SK-N-SH (cell line): ENCODE measurements around the gene CLMN. TPM values are rescaled to one million over a fixed set of nuclear protein-coding genes. Genes with fewer than 3 reads are reported as not detected.

Experiments
- CTCF ChIA-PET: fragments of 300-600, 350-600 bp; formaldehyde crosslinking; extraction: SDS; loops from one replicate; lab custom pipeline; 2021; lab: Yijun Ruan, JAX
- POLR2A ChIA-PET: fragments of 350-600 bp; sonication (Branson Sonifier 250); formaldehyde crosslinking; extraction: SDS; loops from one replicate; lab custom pipeline; 2020; ENCODE audit warnings: antibody characterized with exemption, inconsistent platforms; lab: Yijun Ruan, JAX
- DNase-seq: peaks from one replicate; pipeline ENCODE4 v3.0.0; 2012
- H2AFZ ChIP-seq: fragments of 200-600 bp; sonication (generic); 2 replicates; pipeline ENCODE4 v1.8.1; 2016; ENCODE audit warnings: antibody characterized with exemption, mild to moderate bottlenecking, low read depth
- H3F3A ChIP-seq: fragments of 200-600 bp; sonication (generic); replicated peaks from 2 replicates; pipeline ENCODE3; 2016; ENCODE audit warnings: antibody characterized with exemption, mild to moderate bottlenecking; ENCODE audit not compliant: insufficient read depth
- H3K27ac ChIP-seq, 2 experiments: fragments of 200-500 bp in 1 of 2; fragments of 200-600 bp in 1 of 2; sonication (Bioruptor generic) in 1 of 2; sonication (generic), shearing (Covaris generic) in 1 of 2; 2 replicates each; pipeline versions ENCODE4 v1.5.1 to v1.6.1; 2014 to 2016; ENCODE audit warnings: low read depth in 2 of 2, inconsistent platforms in 1 of 2, low read length in 1 of 2, mild to moderate bottlenecking in 1 of 2, mixed read lengths in 1 of 2
- H3K27me3 ChIP-seq: fragments of 200-600 bp; sonication (generic), shearing (Covaris generic); 2 replicates; pipeline ENCODE4 v1.6.1; 2016; ENCODE audit warnings: mixed run types; ENCODE audit not compliant: insufficient read depth
- H3K36me3 ChIP-seq, 2 experiments: fragments of 200-500 bp in 1 of 2; fragments of 200-600 bp in 1 of 2; sonication (Bioruptor generic) in 1 of 2; sonication (generic) in 1 of 2; replicated peaks in 1 of 2; 2 replicates each; pipeline versions ENCODE3 to v1.5.1; 2014 to 2016; ENCODE audit warnings: low read length in 1 of 2, mild to moderate bottlenecking in 1 of 2; ENCODE audit not compliant: insufficient read depth in 2 of 2, control insufficient read depth in 1 of 2
- H3K4me1 ChIP-seq, 2 experiments: fragments of 200-500 bp in 1 of 2; fragments of 200-600 bp in 1 of 2; sonication (Bioruptor generic) in 1 of 2; sonication (generic), shearing (Covaris generic) in 1 of 2; 2 replicates each; pipeline versions ENCODE4 v1.5.1 to v1.6.1; 2014 to 2016; ENCODE audit warnings: low read depth in 1 of 2, low read length in 1 of 2, mixed run types in 1 of 2; ENCODE audit not compliant: insufficient read depth in 2 of 2, control insufficient read depth in 1 of 2
- H3K4me2 ChIP-seq: fragments of 200-600 bp; sonication (generic), shearing (Covaris generic); 2 replicates; pipeline ENCODE4 v1.6.1; 2017; ENCODE audit warnings: mixed run types
- H3K4me3 ChIP-seq, 2 experiments: fragments of 200-500 bp in 1 of 2; fragments of 200-600 bp in 1 of 2; sonication (Bioruptor generic) in 1 of 2; sonication (generic), shearing (Covaris generic) in 1 of 2; 2 replicates each; pipeline versions ENCODE4 v1.5.1 to v1.8.1; 2014 to 2016; ENCODE audit warnings: low read depth in 2 of 2, inconsistent platforms in 1 of 2, low read length in 1 of 2, mild to moderate bottlenecking in 1 of 2, mixed read lengths in 1 of 2, moderate library complexity in 1 of 2
- H3K79me2 ChIP-seq: fragments of 200-600 bp; sonication (generic); 2 replicates; pipeline ENCODE4 v1.8.1; 2017; ENCODE audit warnings: mild to moderate bottlenecking; ENCODE audit not compliant: insufficient read depth
- H3K9ac ChIP-seq: fragments of 200-600 bp; sonication (generic); 2 replicates; pipeline ENCODE4 v1.6.1; 2017; ENCODE audit warnings: mixed run types
- H3K9me2 ChIP-seq: fragments of 200-600 bp; sonication (generic); 2 replicates; pipeline ENCODE4 v1.6.1; 2017; ENCODE audit warnings: mixed run types
- H3K9me3 ChIP-seq: fragments of 200-600 bp; sonication (generic); 2 replicates; pipeline ENCODE4 v1.6.1; 2017; ENCODE audit warnings: mixed run types, mild to moderate bottlenecking, moderate library complexity
- H4K20me1 ChIP-seq: fragments of 200-600 bp; sonication (generic); 2 replicates; pipeline ENCODE4 v1.6.1; 2017; ENCODE audit warnings: mild to moderate bottlenecking, mixed run types; ENCODE audit not compliant: insufficient read depth
- EP300 ChIP-seq, 2 experiments: IDR thresholded peaks; 2 replicates each; pipeline versions ENCODE4 v1.4.0 to v1.6.1; 2012; ENCODE audit warnings: borderline replicate concordance in 1 of 2, low read depth in 1 of 2, low read length in 1 of 2
- FOSL2 ChIP-seq: IDR thresholded peaks from 2 replicates; pipeline ENCODE4 v1.4.0; 2012; ENCODE audit warnings: low read depth, mild to moderate bottlenecking, moderate library complexity, borderline replicate concordance
- FOXM1 ChIP-seq: IDR thresholded peaks from 2 replicates; pipeline ENCODE4 v1.4.0; 2012; ENCODE audit warnings: low read depth, mild to moderate bottlenecking
- GABPA ChIP-seq: IDR thresholded peaks from 2 replicates; pipeline ENCODE4 v1.4.0; 2012; ENCODE audit warnings: low read depth, mild to moderate bottlenecking
- IRF3 ChIP-seq: fragments of 150-350 bp; IDR thresholded peaks from 2 replicates; pipeline ENCODE4 v1.6.1; 2016; ENCODE audit warnings: mild to moderate bottlenecking, low read depth, low read length
- NRF1 ChIP-seq: IDR thresholded peaks from 2 replicates; pipeline ENCODE4 v1.6.1; 2012; ENCODE audit warnings: low read depth, mild to moderate bottlenecking, low read length
- PBX3 ChIP-seq: IDR thresholded peaks from 2 replicates; pipeline ENCODE4; 2012
- REST ChIP-seq: IDR thresholded peaks from 2 replicates; pipeline ENCODE4 v1.6.1; 2012; ENCODE audit warnings: mild to moderate bottlenecking, low read depth, low read length, moderate library complexity
- TCF12 ChIP-seq: IDR thresholded peaks from 2 replicates; pipeline ENCODE4 v1.4.0; 2012
- ZBTB33 ChIP-seq: IDR thresholded peaks from 2 replicates; pipeline ENCODE4 v1.4.0; 2012; ENCODE audit warnings: low read depth, borderline replicate concordance
- WGBS: methylation state at CpG from one replicate; pipeline ENCODE4 v1.1.6; 2017; ENCODE audit warnings: low lambda C conversion rate; 5-methylcytosine and 5-hydroxymethylcytosine counted together
- polyA plus RNA-seq, 3 experiments: library from polyadenylated mRNA; depleted of rRNA; stranded (reverse); fragments of >200 nt; gene quantifications; 2 replicates each; pipeline ENCODE4 v1.2.3, GENCODE V29; 2012

Gene CLMN
- polyA plus RNA-seq, 1 of the 3 experiments (the other 2 are of a cell fraction) = 1.4 TPM

GRCh38 chr14:95250936-95251335 lies 68.8 kb downstream of the CLMN start:
- CTCF ChIA-PET = interaction anchor here (0.8 to 2.1 kb wide), 4 partner anchors 8 to 181 kb away, joined by 3 to 5 read pairs (median 3); no protein-coding TSS in a partner anchor
- TF ChIP-seq FOSL2 (no peak), IRF3 (no peak), NRF1 (no peak), PBX3 (no peak), GABPA (no peak), TCF12 (no peak), REST (no peak), EP300 (IDR thresholded peaks at IDR 0.05; ENCODE audit: borderline replicate concordance in 1 of 2, low read depth in 1 of 2, low read length in 1 of 2) (no peak), FOXM1 (no peak), ZBTB33 (no peak)

More at GRCh38 chr14:95250936-95251335, 68.8 kb downstream of the CLMN start:
- Histone ChIP-seq H3K9me3 (no peaks in the 10 kb centered on the region), H2AFZ (no peak overlapping the region), H3K36me3 (no peaks in the 10 kb centered on the region), H3K9me2 (no peaks in the 10 kb centered on the region), H3K4me1 (peaks cover 11 to 23% of the 10 kb centered on the region in 2 experiments), H3F3A (peaks cover 14% of the 10 kb centered on the region), H3K4me3 (no peak overlapping the region), H3K9ac (no peak overlapping the region), H3K27ac (no peak overlapping the region), H3K79me2 (no peaks in the 10 kb centered on the region), H3K27me3 (no peaks in the 10 kb centered on the region), H4K20me1 (no peaks in the 10 kb centered on the region), H3K4me2 (no peak overlapping the region)
- DNase-seq = no peak
- POLR2A ChIA-PET = no interaction called here
- WGBS = 94% methylated on average over 7 of the region's 7 CpGs
